GM12873 (cell line): ENCODE measurements around the gene SENP3.

Experiments used
- TF ChIP-seq, protein P1 (sequence below): IDR thresholded peaks from 2 replicates; pipeline ENCODE4 v1.5.1; 2012; ENCODE audit warnings: low read depth, mild to moderate bottlenecking, moderate library complexity, low read length, control low read depth; ENCODE audit not compliant: insufficient read depth; ENCODE audit errors: missing control alignments

Gene SENP3

DNA sequence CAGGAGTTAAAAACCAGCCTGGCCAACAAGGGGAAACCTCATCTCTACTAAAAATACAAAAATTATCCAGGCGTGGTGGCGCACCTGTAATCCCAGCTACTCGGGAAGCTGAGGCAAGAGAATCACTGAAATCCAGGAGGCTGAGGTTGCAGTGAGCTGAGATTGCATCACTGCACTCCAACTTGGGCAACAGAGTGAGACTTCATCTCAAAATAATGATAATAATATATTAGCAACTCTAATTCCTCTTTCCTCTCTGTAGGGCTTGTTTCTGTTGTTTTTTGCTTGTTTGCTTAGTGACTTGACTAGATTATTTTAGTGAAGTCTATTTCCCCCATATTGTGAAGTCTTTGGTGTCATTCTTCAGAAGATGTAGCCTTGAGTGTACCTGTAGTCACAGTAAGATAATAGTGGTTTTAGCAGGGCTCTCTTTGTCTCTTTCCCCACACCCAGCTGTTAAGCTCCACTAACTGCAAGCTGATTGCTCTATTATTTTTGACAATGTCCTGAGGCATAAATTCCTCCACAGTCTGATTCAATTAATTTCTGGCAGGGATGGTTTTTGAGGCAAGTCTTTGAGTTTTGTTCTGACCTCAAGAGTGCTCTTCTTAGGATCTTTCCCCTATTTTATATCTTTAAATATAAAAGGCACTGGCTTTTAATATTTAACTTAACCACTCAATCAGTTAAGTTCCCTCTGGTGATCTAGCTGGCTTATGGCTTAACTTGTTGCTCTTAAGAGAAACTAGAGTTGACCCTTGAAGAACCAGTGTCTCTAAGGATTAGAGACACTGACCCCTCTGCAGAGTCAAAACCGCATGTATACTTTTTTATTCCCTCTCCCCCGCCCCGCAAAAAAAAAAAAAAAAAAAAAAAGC is 31.5 kb upstream of the SENP3 start:
- TF ChIP-seq, protein P1, sequence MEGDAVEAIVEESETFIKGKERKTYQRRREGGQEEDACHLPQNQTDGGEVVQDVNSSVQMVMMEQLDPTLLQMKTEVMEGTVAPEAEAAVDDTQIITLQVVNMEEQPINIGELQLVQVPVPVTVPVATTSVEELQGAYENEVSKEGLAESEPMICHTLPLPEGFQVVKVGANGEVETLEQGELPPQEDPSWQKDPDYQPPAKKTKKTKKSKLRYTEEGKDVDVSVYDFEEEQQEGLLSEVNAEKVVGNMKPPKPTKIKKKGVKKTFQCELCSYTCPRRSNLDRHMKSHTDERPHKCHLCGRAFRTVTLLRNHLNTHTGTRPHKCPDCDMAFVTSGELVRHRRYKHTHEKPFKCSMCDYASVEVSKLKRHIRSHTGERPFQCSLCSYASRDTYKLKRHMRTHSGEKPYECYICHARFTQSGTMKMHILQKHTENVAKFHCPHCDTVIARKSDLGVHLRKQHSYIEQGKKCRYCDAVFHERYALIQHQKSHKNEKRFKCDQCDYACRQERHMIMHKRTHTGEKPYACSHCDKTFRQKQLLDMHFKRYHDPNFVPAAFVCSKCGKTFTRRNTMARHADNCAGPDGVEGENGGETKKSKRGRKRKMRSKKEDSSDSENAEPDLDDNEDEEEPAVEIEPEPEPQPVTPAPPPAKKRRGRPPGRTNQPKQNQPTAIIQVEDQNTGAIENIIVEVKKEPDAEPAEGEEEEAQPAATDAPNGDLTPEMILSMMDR, result no peak

DNA sequence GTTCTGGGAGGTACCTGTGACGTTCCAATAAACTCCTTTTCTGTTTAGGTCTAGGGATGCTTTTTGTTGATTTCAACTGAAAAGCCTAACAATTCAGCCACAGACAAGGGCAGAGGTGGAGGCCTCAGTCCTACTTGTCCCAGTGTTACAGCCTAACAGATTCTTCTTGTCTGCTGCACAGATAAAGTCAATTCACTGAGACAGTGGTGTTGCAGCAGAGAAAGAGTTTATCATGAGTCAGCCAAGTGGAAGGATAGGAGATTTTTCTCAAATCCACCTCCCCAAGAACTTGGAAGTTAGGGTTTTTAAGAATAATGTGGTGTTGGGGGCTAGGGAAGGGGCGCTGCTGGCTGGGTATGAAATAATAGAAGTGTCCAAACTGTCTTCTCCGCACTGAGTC is 23.7 kb upstream of the SENP3 start:
- TF ChIP-seq, protein P1, result no peak

DNA sequence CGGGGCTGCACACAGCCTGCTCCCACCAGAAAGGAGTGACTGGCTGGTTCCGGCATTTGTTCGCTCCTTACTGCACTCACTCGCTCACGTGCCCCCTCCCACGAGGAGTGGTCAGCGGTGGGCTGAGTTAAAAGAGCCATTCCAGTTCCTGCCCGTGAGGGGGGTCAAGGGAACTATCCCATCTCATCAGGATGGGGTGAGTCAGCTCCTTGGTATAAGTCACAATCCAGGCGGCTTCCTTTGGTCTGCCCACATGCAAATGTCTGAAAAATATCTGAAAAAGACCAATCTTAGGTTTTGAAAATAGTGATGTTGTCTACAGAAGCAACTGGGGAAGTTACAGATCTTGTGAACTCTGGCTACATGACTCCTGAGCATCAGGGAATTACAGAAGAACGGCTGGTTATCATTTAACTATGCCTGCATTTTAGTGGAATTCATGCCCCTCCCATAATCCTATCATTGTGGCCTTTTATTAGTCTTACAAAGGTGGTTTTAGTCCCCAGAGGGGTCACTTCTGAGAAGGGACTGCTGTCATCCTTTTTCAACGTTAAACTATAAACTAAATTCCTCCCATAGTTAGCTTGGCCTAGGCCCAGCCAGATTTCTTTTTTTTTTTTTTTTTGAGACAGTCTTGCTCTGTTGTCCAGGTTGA is 22.7 kb upstream of the SENP3 start:
- TF ChIP-seq, protein P1, result no peak

DNA sequence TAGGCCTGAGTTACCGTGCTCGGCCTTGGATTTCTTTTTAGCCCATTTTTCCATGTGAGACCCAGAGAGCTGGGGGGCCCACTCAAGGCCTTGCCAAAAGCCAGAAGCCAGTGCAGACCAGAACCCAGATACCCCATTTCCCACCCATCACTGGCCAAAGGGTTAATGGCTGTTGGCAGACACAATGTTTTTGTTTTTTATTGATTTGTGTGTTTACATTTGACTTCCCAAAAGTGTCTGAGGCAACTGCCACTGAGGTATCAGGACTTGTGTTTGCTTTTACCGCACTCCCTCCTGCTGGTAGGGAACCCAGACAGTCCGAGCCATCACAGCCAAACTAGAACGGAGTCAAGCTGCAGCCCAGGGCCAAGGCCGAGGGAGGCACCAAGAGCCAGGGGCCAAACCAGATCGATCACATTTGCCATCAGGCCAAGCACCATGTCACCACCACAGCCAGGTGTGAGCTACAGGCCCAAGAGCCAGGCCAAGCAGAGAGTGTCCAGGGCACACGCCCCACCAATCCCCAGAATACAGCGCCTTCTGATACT is 20.6 kb upstream of the SENP3 start:
- TF ChIP-seq, protein P1, result no peak

DNA sequence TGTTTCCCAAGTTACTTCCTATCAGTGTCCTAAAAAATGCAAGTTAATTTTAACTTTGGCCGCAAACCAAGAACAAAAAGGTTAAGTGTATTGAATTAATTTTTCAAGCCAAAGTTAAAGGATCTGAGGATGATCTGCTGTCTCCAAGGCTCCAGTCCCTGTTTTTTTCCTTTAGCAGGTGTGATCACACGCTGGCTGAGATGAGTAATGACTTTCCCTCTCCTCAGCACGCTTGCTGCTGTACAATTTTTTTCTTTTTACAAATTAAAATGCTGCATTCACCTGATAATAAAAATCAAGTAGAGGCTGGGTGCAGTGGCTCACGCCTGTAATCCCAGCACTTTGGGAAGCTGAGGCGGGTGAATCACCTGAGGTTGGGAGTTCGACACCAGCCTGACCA is 16.8 kb upstream of the SENP3 start:
- TF ChIP-seq, protein P1, result no peak

DNA sequence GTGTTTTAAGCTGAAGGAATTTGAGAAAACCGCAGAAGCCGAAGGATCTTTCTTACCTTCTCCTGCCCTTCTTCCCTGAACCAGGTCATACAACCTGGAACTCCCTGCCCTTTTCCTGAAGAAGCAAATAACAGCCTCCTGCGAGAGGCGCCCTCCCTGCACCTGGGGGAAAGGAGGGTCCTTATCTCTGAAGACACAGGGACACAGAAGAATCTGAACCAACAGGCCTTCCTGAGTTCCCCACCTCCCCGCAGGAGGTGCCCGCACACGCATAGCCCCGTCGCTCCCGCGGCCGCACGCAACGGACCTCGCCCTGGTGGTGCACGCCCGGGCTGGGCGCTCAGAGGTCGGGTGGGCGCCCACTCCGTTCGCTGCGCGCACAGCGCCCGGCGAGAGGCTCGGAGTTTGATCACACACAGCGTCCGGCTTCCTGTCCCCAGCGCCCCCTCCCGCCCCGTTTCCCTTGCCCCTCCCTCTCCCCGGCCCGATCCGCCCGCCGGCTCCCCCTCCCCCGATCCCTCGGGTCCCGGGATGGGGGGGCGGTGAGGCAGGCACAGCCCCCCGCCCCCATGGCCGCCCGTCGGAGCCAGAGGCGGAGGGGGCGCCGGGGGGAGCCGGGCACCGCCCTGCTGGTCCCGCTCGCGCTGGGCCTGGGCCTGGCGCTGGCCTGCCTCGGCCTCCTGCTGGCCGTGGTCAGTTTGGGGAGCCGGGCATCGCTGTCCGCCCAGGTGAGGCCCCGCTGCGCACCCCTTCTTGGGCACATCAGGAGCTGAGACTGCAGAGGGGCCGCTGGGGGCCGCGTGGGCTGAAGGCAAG is 12.9 kb upstream of the SENP3 start, which contains the start of gene TNFSF12:
TSS of gene TNFSF12 (plus strand) at position 474 of the 816 bp plus-strand sequence. CDS start at position 570, 96 bp downstream.
- TF ChIP-seq, protein P1, result peak; percentile 7
